ENCODE results near the gene MUC3A.

Gene MUC3A

GRCh38 chr7:100968031-100968430 lies 18.7 kb downstream of the MUC3A start:
- no peak for TF ChIP-seq ZBTB21 (tag by site-specific recombination; IDR thresholded peaks at IDR 0.05)
- TF ChIP-seq ZBTB11 (tag by site-specific recombination; conservative IDR thresholded peaks at IDR 0.05; ENCODE audit: low read depth), result peak; percentile 62
- no peak for TF ChIP-seq ZNF610 (tag by site-specific recombination; IDR thresholded peaks at IDR 0.05; ENCODE audit: borderline replicate concordance)
- TF ChIP-seq GFI1B (tag by site-specific recombination; IDR thresholded peaks at IDR 0.05), result no peak
- Histone ChIP-seq H3K36me3 (ENCODE audit: control insufficient read depth in 2 of 2, insufficient read depth in 1 of 2, low read length in 2 of 2) (no peaks in the 10 kb centered on the region), H3K9me3 (ENCODE audit: control insufficient read depth, insufficient read depth, low read depth, low read length) (no peaks in the 10 kb centered on the region), H3K27ac (ENCODE audit: extremely low read depth, low read depth, low read length) (no peak overlapping the region), H3K4me1 (ENCODE audit: control insufficient read depth, insufficient read depth, low read length) (peaks cover 4% of the 10 kb centered on the region), H3K4me3 (ENCODE audit: low read depth, low read length) (no peak overlapping the region)
- ChIA-PET CTCF (interaction anchor here (0.7 to 1.2 kb wide), 2 partner anchors 91 to 168 kb away, joined by 5 to 6 read pairs; no protein-coding TSS in a partner anchor), POLR2A (no interaction called here)

GRCh38 chr7:100968650-100969049 lies 19.3 kb downstream of the MUC3A start:
- CTCF ChIA-PET, result no interaction called here
- no peak overlapping the region for H3K4me3 ChIP-seq (ENCODE audit: low read depth, low read length)
- no peak overlapping the region for H3K27ac ChIP-seq (ENCODE audit: extremely low read depth, low read depth, low read length)
- H3K36me3 ChIP-seq (ENCODE audit: control insufficient read depth in 2 of 2, insufficient read depth in 1 of 2, low read length in 2 of 2), result no peaks in the 10 kb centered on the region
- POLR2A ChIA-PET, result no interaction called here
- H3K4me1 ChIP-seq (ENCODE audit: control insufficient read depth, insufficient read depth, low read length), result peaks cover 4% of the 10 kb centered on the region
- no peaks in the 10 kb centered on the region for H3K9me3 ChIP-seq (ENCODE audit: control insufficient read depth, insufficient read depth, low read depth, low read length)
- TF ChIP-seq REST (tag by site-specific recombination; IDR thresholded peaks at IDR 0.05) (no peak), MEIS1 (CRISPR knock-in tag; IDR thresholded peaks at IDR 0.05; ENCODE audit: borderline replicate concordance) (no peak), ZNF639 (tag by site-specific recombination; IDR thresholded peaks at IDR 0.05) (no peak), BCL6B (tag by site-specific recombination; IDR thresholded peaks at IDR 0.05) (no peak), ZEB2 (tag by site-specific recombination; IDR thresholded peaks at IDR 0.05) (no peak), HIC1 (tag by site-specific recombination; IDR thresholded peaks at IDR 0.05) (no peak), ZNF114 (tag by site-specific recombination; IDR thresholded peaks at IDR 0.05) (no peak), ZNF585B (tag by site-specific recombination; IDR thresholded peaks at IDR 0.05) (no peak), ZNF221 (tag by site-specific recombination; IDR thresholded peaks at IDR 0.05; ENCODE audit: borderline replicate concordance) (no peak), ZBTB6 (tag by site-specific recombination; IDR thresholded peaks at IDR 0.05) (no peak), ZNF514 (tag by site-specific recombination; IDR thresholded peaks at IDR 0.05) (no peak), ZNF391 (tag by site-specific recombination; IDR thresholded peaks at IDR 0.05; ENCODE audit: borderline replicate concordance, low read depth) (no peak), YY1 (tag by site-specific recombination; IDR thresholded peaks at IDR 0.05) (no peak), HOXD13 (CRISPR knock-in tag; IDR thresholded peaks at IDR 0.05; ENCODE audit: borderline replicate concordance) (no peak)

All from HEK293 (cell line).